ENCODE measurements around the gene PAH.
A peak's percentile ranks its signal among the peaks of the same experiment; 100 is the strongest.

Gene PAH

GRCh38 chr12:102907918-102908317 lies 9.1 kb downstream of the PAH start:
- Histone ChIP-seq H3K9ac (ENCODE audit: low read length) (no peak overlapping the region), H3K79me2 (ENCODE audit: low read length) (no peaks in the 10 kb centered on the region), H3K9me3 (ENCODE audit: insufficient read depth, low read length) (no peaks in the 10 kb centered on the region), H3K4me3 (ENCODE audit: low read length) (no peak overlapping the region), H2AFZ (ENCODE audit: low read depth, low read length) (no peak overlapping the region), H3K4me1 (ENCODE audit: low read length) (peaks cover 14% of the 10 kb centered on the region), H3K4me2 (ENCODE audit: low read length) (no peak overlapping the region), H3K27me3 (ENCODE audit: low read depth, low read length) (no peaks in the 10 kb centered on the region), H3K36me3 (replicated peaks; ENCODE audit: low read depth, low read length) (no peaks in the 10 kb centered on the region), H4K20me1 (ENCODE audit: insufficient read depth, low read length) (no peaks in the 10 kb centered on the region), H3K27ac (ENCODE audit: low read length) (no peak overlapping the region)
- TF ChIP-seq, protein P1, sequence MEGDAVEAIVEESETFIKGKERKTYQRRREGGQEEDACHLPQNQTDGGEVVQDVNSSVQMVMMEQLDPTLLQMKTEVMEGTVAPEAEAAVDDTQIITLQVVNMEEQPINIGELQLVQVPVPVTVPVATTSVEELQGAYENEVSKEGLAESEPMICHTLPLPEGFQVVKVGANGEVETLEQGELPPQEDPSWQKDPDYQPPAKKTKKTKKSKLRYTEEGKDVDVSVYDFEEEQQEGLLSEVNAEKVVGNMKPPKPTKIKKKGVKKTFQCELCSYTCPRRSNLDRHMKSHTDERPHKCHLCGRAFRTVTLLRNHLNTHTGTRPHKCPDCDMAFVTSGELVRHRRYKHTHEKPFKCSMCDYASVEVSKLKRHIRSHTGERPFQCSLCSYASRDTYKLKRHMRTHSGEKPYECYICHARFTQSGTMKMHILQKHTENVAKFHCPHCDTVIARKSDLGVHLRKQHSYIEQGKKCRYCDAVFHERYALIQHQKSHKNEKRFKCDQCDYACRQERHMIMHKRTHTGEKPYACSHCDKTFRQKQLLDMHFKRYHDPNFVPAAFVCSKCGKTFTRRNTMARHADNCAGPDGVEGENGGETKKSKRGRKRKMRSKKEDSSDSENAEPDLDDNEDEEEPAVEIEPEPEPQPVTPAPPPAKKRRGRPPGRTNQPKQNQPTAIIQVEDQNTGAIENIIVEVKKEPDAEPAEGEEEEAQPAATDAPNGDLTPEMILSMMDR (IDR thresholded peaks at IDR 0.05; ENCODE audit: low read depth, low read length): no peak
- no peak for TF ChIP-seq EZH2phosphoT487 (IDR thresholded peaks at IDR 0.05; ENCODE audit: low read depth)

DNA sequence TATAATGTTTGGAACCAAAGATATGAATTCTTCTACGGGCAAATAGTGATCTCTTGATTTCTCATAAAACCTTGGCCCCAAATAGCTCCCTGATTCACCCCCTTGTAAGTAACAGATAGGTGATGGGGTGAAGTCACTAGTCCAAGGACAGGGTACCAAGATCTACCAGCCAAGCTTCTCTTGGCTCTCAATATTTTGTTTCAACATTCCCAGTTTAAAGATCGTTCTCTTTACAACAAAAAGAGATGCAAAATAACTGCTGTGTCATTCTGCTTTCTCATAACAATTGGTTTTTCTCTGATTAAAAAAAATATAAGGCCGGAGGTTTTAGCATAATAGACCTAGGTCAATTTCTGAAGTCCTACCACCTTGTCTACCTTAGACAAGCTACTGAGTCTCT lies 11.8 kb downstream of the PAH start:
- Histone ChIP-seq H3K27me3 (ENCODE audit: low read depth, low read length) (no peaks in the 10 kb centered on the region), H3K36me3 (replicated peaks; ENCODE audit: low read depth, low read length) (no peaks in the 10 kb centered on the region), H3K4me1 (ENCODE audit: low read length) (peaks cover 41% of the 10 kb centered on the region), H2AFZ (ENCODE audit: low read depth, low read length) (no peak overlapping the region), H3K27ac (ENCODE audit: low read length) (no peak overlapping the region), H3K9ac (ENCODE audit: low read length) (no peak overlapping the region), H4K20me1 (ENCODE audit: insufficient read depth, low read length) (no peaks in the 10 kb centered on the region), H3K4me2 (ENCODE audit: low read length) (no peak overlapping the region), H3K9me3 (ENCODE audit: insufficient read depth, low read length) (no peaks in the 10 kb centered on the region), H3K4me3 (ENCODE audit: low read length) (no peak overlapping the region), H3K79me2 (ENCODE audit: low read length) (no peaks in the 10 kb centered on the region)
- TF ChIP-seq, protein P1 (IDR thresholded peaks at IDR 0.05; ENCODE audit: low read depth, low read length): no peak
- no peak for TF ChIP-seq EZH2phosphoT487 (IDR thresholded peaks at IDR 0.05; ENCODE audit: low read depth)

DNA sequence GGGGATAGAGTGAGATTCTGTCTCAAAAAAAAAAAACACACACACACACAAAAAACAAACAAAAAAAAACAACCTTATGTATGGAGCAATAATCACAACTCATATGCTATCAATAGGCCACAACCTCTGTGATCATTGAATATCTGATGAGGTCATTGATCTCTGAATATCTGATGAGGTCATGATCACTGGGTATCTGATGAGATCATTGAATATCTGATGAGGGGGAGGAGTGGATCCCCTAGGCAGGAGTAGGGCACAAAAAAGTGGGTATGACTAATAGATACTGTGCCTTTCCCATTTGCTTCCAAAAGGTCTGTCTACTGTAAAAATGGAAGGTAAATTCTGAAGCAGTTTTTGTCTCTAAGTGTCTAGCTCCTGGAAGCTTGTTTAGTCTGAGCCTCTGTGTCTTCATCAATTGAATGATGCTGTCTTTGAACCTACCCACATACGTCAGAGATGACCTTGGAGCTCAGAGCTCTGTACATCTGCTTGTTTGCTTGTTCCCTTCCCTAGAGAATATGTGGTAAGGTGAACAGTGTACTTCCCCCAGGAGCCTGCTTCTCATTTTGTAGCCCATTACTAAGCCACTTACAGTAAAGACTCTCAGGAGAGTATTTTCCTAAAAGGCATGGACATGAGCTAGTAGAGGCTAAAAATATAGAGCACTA lies 13.6 kb downstream of the PAH start:
- no peaks in the 10 kb centered on the region for H3K27me3 ChIP-seq (ENCODE audit: low read depth, low read length)
- no peaks in the 10 kb centered on the region for H3K36me3 ChIP-seq (replicated peaks; ENCODE audit: low read depth, low read length)
- H3K9me3 ChIP-seq (ENCODE audit: insufficient read depth, low read length): no peaks in the 10 kb centered on the region
- H3K4me1 ChIP-seq (ENCODE audit: low read length): peaks cover 50% of the 10 kb centered on the region
- H3K27ac ChIP-seq (ENCODE audit: low read length): peak overlapping the region; percentile 11; the same call in 1 of the 2 replicates
- H4K20me1 ChIP-seq (ENCODE audit: insufficient read depth, low read length): no peaks in the 10 kb centered on the region
- TF ChIP-seq, protein P1 (IDR thresholded peaks at IDR 0.05; ENCODE audit: low read depth, low read length): no peak
- no peak for TF ChIP-seq EZH2phosphoT487 (IDR thresholded peaks at IDR 0.05; ENCODE audit: low read depth)
- H3K4me2 ChIP-seq (ENCODE audit: low read length): no peak overlapping the region; the same call in 1 of the 2 replicates
- no peak overlapping the region for H3K9ac ChIP-seq (ENCODE audit: low read length)
- H3K79me2 ChIP-seq (ENCODE audit: low read length): no peaks in the 10 kb centered on the region
- H2AFZ ChIP-seq (ENCODE audit: low read depth, low read length): no peak overlapping the region
- H3K4me3 ChIP-seq (ENCODE audit: low read length): no peak overlapping the region

- Histone ChIP-seq H3K4me2 (ENCODE audit: low read length) (no peak overlapping the region), H3K27ac (ENCODE audit: low read length) (no peak overlapping the region), H3K4me3 (ENCODE audit: low read length) (no peak overlapping the region), H3K9me3 (ENCODE audit: insufficient read depth, low read length) (no peaks in the 10 kb centered on the region), H3K4me1 (ENCODE audit: low read length) (peaks cover 50% of the 10 kb centered on the region), H3K36me3 (replicated peaks; ENCODE audit: low read depth, low read length) (no peaks in the 10 kb centered on the region), H4K20me1 (ENCODE audit: insufficient read depth, low read length) (no peaks in the 10 kb centered on the region), H3K27me3 (ENCODE audit: low read depth, low read length) (no peaks in the 10 kb centered on the region), H2AFZ (ENCODE audit: low read depth, low read length) (peak overlapping the region; percentile 51; the same call in 1 of the 2 replicates), H3K79me2 (ENCODE audit: low read length) (no peaks in the 10 kb centered on the region), H3K9ac (ENCODE audit: low read length) (no peak overlapping the region)
- TF ChIP-seq EZH2phosphoT487 (IDR thresholded peaks at IDR 0.05; ENCODE audit: low read depth): no peak
- TF ChIP-seq, protein P1 (IDR thresholded peaks at IDR 0.05; ENCODE audit: low read depth, low read length): no peak
Observed at GRCh38 chr12:102902093-102902492, 15.0 kb downstream of the PAH start.

Measured in OCI-LY3 (cell line).